ENCODE measurements around the gene IGLL5. TPM values are rescaled to one million over a fixed set of nuclear protein-coding genes. Genes with fewer than 3 reads are reported as not detected.

Gene IGLL5
- total and polyA plus RNA-seq, 2 of the 13 experiments (the other 11 are each of a cell fraction or from before 2014, with no cell fraction given): not detected

DNA sequence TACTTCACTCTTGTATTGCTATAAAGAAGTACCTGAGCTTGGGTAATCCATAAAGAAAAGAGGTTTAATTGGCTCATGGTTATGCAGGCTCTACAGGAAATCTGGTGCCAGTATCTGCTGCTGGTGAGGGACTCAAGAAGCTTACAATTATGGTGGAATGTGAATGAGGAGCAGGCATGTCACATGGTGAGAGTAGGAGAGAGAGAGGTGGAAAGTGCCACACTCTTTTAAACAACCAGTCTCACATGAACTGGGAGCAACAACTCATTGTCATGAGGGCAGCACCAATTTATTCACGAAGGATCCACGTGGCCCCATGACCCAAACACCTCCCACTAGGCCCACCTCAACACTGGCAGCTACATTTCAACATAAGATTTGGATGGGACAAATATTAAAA lies 24.6 kb upstream of the IGLL5 start:
- no peak overlapping the region for H2AFZ ChIP-seq (ENCODE audit: low read length)
- H3K4me2 ChIP-seq (ENCODE audit: low read depth, low read length): no peak overlapping the region
- WGBS (ENCODE audit: low lambda C conversion rate): 0% methylated on average over 2 of the region's 2 CpGs
- H3K4me1 ChIP-seq (ENCODE audit: insufficient read depth, low read length): peaks cover 14% of the 10 kb centered on the region
- FAIRE-seq (no peak), ATAC-seq (no peak), DNase-seq (ENCODE audit: low spot score) (no peak)
- no peaks in the 10 kb centered on the region for H3K9me3 ChIP-seq (ENCODE audit: low read length)
- no peaks in the 10 kb centered on the region for H4K20me1 ChIP-seq (ENCODE audit: insufficient read depth, low read length)
- no peak overlapping the region for H3K4me3 ChIP-seq (replicated peaks in 1 of 3; ENCODE audit: insufficient read depth in 1 of 3, low read depth in 2 of 3, low read length in 3 of 3)
- no peaks in the 10 kb centered on the region for H3K79me2 ChIP-seq (ENCODE audit: insufficient read depth, low read length)
- in situ Hi-C loops (cut with HindIII; ENCODE audit: extremely low pct_ligation_motif_present, low pct_unique_long_range_greater_than_20kb) (no loop called here), intact Hi-C loops (cut with micrococcal nuclease; ENCODE audit: unreplicated experiment) (no loop called here)
- no TSS peak for BruUV-seq (replicated peaks)
- H3K27ac ChIP-seq (ENCODE audit: extremely low read length, insufficient read depth, low read length): no peak overlapping the region
- no peak for TF ChIP-seq ZNF691 (CRISPR knock-in tag; IDR thresholded peaks at IDR 0.05; ENCODE audit: borderline replicate concordance, low read depth)
- TF ChIP-seq HBP1 (CRISPR knock-in tag; IDR thresholded peaks at IDR 0.05; ENCODE audit: low read depth): no peak
- TF ChIP-seq ZNF292 (CRISPR knock-in tag; IDR thresholded peaks at IDR 0.05; ENCODE audit: borderline replicate concordance, low read depth): no peak
- TF ChIP-seq ZNF605 (CRISPR knock-in tag; IDR thresholded peaks at IDR 0.05): no peak
- no peak for TF ChIP-seq SKI (IDR thresholded peaks at IDR 0.05; ENCODE audit: partially characterized antibody)
- no peak for TF ChIP-seq ZBTB46 (CRISPR knock-in tag; IDR thresholded peaks at IDR 0.05; ENCODE audit: borderline replicate concordance)
- no peak for TF ChIP-seq ZNF530 (CRISPR knock-in tag; IDR thresholded peaks at IDR 0.05; ENCODE audit: low read depth)
- TF ChIP-seq ZBTB7B (CRISPR knock-in tag; IDR thresholded peaks at IDR 0.05): no peak
- no peak for TF ChIP-seq MATR3 (CRISPR knock-in tag; IDR thresholded peaks at IDR 0.05)
- TF ChIP-seq HOXA5 (CRISPR knock-in tag; IDR thresholded peaks at IDR 0.05): no peak
- no peak for TF ChIP-seq MIER3 (CRISPR knock-in tag; IDR thresholded peaks at IDR 0.05; ENCODE audit: borderline replicate concordance)
- no peak for TF ChIP-seq ZNF879 (CRISPR knock-in tag; IDR thresholded peaks at IDR 0.05)
- no peak for TF ChIP-seq ZNF562 (CRISPR knock-in tag; IDR thresholded peaks at IDR 0.05; ENCODE audit: borderline replicate concordance)
- TF ChIP-seq CSRNP1 (CRISPR knock-in tag; IDR thresholded peaks at IDR 0.05): no peak
- TF ChIP-seq EED (CRISPR knock-in tag; IDR thresholded peaks at IDR 0.05): no peak
- no peak for TF ChIP-seq ZNF124 (CRISPR knock-in tag; IDR thresholded peaks at IDR 0.05)
- TF ChIP-seq RFX5 (IDR thresholded peaks at IDR 0.05; ENCODE audit: low read depth, low read length): no peak
- TF ChIP-seq MTA3 (CRISPR knock-in tag; IDR thresholded peaks at IDR 0.05): no peak
- no peak for TF ChIP-seq ZSCAN29 (CRISPR knock-in tag; conservative IDR thresholded peaks at IDR 0.05)
- TF ChIP-seq FLYWCH1 (CRISPR knock-in tag; IDR thresholded peaks at IDR 0.05): no peak
- H3K27me3 ChIP-seq (ENCODE audit: control insufficient read depth in 1 of 2, insufficient read depth in 2 of 2, low read length in 2 of 2): peaks cover 1 to 20% of the 10 kb centered on the region in 2 experiments; a peak in 3 of 5 replicates
- CTCF ChIA-PET (ENCODE audit: low intra/inter-chr PET ratio, low total read pairs): no interaction called here
- POLR2A ChIA-PET: no interaction called here
- no peaks in the 10 kb centered on the region for H3K36me3 ChIP-seq (replicated peaks in 1 of 2; ENCODE audit: control insufficient read depth in 1 of 2, insufficient read depth in 2 of 2, low read length in 2 of 2)
- no peak overlapping the region for H3K9ac ChIP-seq (ENCODE audit: insufficient read depth, low read depth, low read length)
